B cell (primary cell): ENCODE measurements around the gene LITAFD.

Experiments used
- CTCF ChIP-seq: fragments of 200-600 bp; IDR thresholded peaks from one replicate; pipeline ENCODE4 v1.8.0; 2022; ENCODE audit warnings: antibody characterized with exemption, mild to moderate bottlenecking
- EZH2 ChIP-seq: IDR thresholded peaks from 2 replicates; pipeline ENCODE4 v1.6.1; 2012; ENCODE audit warnings: borderline replicate concordance, low read depth, mild to moderate bottlenecking, moderate library complexity, low read length; ENCODE audit not compliant: insufficient read depth, poor library complexity, severe bottlenecking

DNA sequence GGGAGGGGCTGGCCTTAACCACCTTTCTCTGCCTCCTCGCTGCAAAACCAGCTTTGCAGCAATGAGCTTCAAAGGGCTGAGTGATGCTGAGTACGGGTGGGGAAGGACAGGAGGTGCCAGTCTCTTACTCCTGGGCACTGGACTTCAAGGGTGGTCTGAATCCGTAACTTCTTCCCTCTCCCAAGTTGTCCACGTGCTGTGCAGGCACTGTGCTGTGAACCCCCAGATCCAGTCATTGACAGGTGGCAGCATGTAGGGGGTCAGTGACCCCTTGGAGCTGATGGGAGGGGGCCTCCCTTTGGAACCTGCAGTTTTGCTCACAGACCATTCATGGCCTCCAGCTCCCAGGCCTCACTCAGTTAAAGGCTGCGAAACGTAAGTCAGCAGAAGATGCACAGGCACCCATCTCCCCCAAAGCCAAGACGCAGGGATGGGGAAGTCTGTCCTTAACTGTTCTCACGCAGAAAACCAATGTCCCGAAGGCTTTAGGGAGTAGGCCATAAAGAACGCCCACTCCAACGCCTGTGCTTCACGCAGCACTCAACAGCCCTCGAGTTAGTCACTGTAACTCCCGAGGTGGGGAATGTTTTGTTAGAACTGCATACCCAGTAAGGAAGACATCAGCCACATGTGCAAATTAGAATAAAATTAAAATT is 7.9 kb downstream of the LITAFD start:
- TF ChIP-seq CTCF (no peak), EZH2 (no peak)
